ENCODE results near the gene FRG1. TPM values are rescaled to one million over a fixed set of nuclear protein-coding genes. Genes with fewer than 3 reads are reported as not detected.
"Not testable (repeated sequence)": the region's sequence is repeated elsewhere in the genome, so short reads cannot be mapped to it uniquely, and the experiment has no call there.

Gene FRG1
- 8.3 and 10.9 TPM in 2 replicates for total RNA-seq (2014; rRNA removed; shearing (Covaris generic))

DNA sequence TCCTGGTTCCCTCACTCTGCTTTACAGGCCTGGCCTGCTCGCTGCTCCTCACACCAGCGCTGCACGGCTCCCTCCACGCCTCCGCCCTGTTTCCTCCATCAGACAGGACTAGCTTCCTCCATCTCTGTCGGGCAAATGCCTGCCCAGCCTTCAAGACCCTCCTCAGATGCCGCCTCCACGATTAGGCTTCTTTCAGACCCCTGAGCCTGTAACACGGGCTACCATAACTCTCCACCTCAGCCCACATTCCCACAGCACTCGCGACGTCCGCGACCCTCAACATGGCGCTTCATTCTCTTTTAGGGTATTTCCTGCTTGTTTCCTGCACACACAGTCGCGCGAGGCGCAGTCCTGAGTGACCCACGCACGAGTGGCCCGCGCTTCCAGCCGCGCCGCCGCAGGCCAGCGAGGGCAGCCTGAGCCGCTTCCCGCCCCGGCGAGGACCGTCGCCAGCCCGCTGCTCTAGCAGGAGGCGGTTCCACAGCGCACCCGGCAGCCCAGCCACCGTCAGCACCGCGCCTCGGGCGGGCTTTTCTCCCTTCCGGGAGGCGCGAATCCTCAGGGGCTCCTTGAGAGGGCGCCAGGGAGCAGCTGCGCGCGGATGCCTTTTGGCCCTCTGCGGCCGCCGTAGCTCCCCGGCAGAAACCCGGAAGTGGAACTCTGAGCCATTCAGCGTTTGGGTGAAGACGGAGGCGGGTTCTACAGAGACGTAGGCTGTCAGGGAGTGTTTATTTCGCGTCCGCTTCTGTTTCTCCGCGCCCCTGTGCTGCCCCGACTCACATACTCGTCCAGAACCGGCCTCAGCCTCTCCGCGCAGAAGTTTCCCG lies at the start of gene FRG1:
Gene FRG1 (plus strand): TSS at position 695 of the 827 bp plus-strand sequence. CDS start 138 bp downstream, outside the sequence.
- peak; percentile 92 for DNase-seq (ENCODE audit: low spot score)

DNA sequence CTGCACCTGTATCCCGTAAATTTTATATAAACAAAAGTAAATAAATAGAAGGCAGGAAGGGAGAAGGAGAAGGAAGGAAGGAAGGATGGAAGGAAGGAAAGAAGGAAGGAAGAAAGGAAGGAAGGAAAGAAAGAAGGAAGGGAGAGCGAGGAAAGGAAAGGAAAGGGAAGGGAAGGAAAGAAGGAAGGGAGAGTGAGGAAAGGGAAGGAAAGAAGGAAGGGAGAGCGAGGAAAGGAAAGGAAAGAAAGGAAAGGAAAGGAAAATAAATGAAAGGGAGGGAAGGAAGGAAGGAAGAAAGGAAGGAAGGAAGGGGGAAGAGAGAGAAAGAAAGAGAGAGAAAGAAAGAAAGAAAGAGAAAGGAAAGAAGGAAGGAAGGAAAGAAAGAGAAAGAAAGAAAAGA lies 43.0 kb upstream of the FRG1 start:
- DNase-seq (ENCODE audit: low spot score): no peak

GRCh38 chr4:189899481-189900015 lies 41.1 kb upstream of the FRG1 start:
- DNase-seq (ENCODE audit: low spot score): not testable (repeated sequence)

- peak; percentile 70 for DNase-seq (ENCODE audit: low spot score)
These were observed 36.1 kb upstream of the FRG1 start for GRCh38 chr4:189904420-189905027.

DNA sequence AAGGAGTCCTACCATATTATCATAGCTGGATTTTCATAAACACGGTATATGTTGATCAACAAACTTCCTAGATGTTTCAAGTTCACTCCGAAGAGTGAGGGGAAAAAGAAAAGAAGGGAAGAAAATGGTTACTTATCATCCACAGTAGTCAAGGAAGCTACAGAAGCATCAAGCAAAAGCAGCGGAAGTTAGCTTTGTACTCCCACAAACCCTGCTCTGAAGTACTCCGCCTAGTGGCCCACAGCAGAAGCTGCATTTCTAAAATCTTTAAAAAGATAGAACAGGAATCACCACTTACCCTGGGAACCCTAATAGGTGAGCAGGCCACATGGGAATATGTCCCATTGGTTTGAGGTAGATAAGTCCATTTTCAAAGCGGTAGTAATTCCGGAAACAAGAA lies 28.5 kb upstream of the FRG1 start:
- DNase-seq (ENCODE audit: low spot score): peak; percentile 4

DNA sequence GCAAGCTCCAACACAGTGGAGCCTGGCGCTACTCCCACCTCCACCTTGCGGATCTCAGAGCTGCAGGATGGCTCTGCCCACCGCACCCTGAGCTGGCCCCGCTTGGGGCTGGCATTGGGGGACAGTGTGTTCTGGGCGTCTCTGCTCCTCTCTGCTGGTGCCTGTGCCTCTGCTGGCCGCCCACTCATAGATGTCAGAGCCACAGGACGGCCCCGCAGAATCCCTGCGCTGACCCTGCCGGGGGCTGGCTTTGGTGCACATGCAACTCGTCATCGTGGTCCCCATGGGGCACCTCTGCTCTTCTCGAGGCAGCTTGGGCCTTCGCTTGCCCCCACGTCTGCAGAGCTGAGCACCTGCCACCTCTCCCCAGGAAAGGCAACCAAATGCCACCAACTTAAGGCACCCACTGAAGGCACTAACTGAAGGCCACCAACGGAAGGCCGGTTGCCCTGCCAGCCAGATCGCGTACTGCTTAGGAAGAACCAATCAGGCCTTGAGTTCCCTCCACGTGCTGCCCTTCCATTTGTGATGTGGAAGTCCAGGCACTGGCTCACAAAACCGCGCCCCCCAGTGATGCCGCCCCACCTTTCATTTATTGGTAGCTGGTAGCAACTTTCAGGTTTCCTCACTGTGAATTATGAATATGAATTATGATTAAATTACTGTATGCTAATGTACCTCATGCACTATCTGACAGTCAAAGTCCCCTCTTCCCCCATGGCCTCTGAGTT lies 23.3 kb upstream of the FRG1 start:
- no peak for DNase-seq (ENCODE audit: low spot score)

GRCh38 chr4:189921058-189921457 lies 19.6 kb upstream of the FRG1 start:
- DNase-seq (ENCODE audit: low spot score): no peak

DNA sequence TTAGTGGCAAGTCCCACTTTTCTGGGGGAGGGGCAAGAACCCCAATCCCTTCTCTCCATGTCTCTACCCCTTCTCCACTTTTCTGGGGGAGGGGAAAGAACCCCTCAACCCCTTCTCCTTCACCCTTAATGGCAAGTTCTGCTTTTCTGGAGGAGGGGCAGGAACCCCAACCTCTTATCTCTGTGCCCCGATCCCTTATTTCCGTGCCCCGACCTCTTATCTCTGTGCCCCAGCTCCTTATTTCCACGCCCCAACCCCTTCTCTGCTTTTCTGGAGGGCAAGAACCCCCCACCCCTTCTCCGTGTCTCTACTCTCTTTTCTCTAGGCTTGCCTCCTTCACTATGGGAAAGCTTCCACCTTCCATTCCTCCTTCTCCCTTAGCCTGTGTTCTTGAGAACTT lies 13.9 kb upstream of the FRG1 start:
- DNase-seq (ENCODE audit: low spot score): not testable (repeated sequence)

GRCh38 chr4:189941005-189941450 lies 356 bp downstream of the FRG1 start:
- DNase-seq (ENCODE audit: low spot score): no peak

- DNase-seq (ENCODE audit: low spot score): not testable (repeated sequence)
These were observed 1.7 kb downstream of the FRG1 start for GRCh38 chr4:189942412-189942811.

- DNase-seq (ENCODE audit: low spot score): not testable (repeated sequence)
These were observed 3.4 kb downstream of the FRG1 start for GRCh38 chr4:189944077-189944476.

DNA sequence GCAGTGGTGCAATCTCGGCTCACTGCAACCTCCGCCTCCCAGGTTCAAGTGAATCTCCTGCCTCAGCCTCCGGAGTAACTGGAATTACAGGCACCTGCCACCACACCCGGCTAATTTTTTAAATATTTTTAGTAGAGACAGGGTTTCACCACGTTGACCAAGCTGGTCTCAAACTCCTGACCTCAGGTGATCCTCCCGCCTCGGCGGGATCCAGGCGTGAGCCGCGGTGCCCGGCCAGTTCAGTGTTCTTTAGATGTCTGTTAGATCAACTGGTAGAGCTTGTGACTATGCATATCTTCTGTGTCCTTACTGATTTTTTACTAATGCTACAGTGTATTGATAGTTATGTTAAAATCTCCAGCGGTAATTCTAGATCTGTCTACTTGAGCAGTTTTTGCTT lies 6.2 kb downstream of the FRG1 start:
- not testable (repeated sequence) for DNase-seq (ENCODE audit: low spot score)

DNA sequence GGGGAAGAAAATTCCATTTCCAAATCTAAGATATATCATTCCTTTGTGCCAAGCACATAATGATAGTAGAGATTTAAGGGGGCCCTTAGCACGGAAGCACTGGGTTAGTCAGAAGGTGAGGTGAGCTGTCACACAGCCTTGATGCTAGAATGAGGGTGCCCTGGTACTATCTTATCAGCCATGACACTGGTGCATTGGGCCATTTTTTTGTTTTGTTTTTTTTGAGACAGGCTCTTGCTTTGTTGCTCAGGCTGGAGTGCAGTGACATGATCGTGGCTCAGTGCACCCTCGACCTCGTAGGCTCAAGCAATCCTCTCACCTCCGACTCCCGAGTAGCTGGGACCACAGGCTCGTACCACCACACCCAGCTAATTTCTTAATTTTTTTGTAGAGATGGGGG lies 7.8 kb downstream of the FRG1 start:
- not testable (repeated sequence) for DNase-seq (ENCODE audit: low spot score)

- DNase-seq (ENCODE audit: low spot score): not testable (repeated sequence)
These were observed 28.6 kb downstream of the FRG1 start for GRCh38 chr4:189969291-189969690.

DNA sequence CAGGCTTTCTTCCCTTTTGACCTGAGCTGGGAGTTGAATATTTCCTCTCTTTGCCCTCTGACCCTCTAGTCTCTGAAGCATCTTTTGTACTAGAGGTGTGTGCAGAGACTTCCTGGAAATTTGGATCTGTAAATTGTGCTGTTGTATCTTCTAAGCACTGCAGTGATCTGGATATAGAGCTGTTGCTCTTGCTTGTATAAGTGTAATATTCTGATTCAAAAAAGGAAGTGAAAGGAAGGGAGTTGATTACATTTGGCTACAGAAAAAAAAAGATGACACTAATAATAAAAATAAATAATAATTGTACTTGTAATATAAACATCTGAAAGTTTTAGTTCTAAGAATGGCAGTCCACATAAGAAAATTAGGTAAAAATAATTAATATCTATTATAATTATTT lies 33.0 kb downstream of the FRG1 start:
- no peak for DNase-seq (ENCODE audit: low spot score)

GRCh38 chr4:189974056-189974455 lies 33.4 kb downstream of the FRG1 start:
- peak; percentile 56 for DNase-seq (ENCODE audit: low spot score)

GRCh38 chr4:189979196-189980047 lies 38.8 kb downstream of the FRG1 start:
- DNase-seq (ENCODE audit: low spot score): no peak

GRCh38 chr4:189980292-189980691 lies 39.6 kb downstream of the FRG1 start:
- not testable (repeated sequence) for DNase-seq (ENCODE audit: low spot score)

DNA sequence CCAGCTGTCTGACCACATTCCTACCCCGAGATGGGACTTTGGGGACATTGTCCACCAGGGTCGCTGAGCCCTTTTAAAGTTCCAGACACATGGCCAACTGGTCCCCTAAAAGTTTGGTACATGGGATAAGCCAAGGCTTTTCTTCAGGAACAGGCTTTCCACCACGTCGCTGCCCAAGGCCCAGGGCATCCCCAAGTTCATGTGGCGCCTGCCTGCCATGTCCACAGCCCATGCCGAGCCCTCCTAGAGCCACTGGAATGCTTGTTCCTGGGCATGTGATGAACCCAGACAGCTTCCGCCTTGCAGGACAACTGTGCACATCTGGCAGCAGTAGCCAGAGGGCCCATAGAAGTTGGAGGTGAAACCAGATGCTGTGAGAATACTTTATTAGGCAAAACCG lies 41.3 kb downstream of the FRG1 start:
- no peak for DNase-seq (ENCODE audit: low spot score)

DNA sequence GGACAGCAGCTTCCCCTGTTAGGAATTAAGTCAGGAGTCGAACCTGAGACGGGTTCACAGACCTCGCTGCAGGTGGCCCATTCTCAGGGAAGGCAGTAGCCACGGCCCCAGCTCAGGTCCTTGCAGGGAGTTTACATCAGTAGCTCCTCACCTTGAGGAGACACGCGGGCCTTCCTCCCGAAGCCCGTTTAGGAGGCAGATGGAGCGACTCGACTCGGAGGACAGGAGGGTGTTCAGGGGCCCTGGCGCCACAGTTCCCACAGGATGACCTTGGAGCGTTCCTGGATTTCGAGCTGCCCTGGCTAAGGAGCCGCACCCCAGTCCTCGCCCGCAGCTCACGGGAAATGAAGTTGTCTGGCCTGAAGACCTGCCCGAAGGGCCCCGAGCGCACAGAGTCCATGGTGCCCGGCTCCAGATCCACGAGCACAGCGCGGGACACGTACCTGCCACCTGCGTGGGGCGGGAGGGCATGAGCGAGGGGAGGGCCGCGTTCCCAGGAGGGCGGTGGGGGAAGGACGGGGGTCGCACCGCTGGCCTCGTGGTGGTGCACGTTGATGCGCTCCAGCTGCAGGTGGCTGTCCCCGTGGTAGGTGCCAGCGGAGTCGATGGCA lies 43.3 kb downstream of the FRG1 start:
- DNase-seq (ENCODE audit: low spot score): not testable (repeated sequence)

All from HT-29 (cell line).